Trophoblast cell (in vitro differentiated cells and primary cell): ENCODE results near the gene ARHGDIG.
A peak's percentile ranks its signal among the peaks of the same experiment; 100 is the strongest.
"Not testable (repeated sequence)": the region's sequence is repeated elsewhere in the genome, so short reads cannot be mapped to it uniquely, and the experiment has no call there.

Experiments used
- DNase-seq, 2 donors: peaks; one replicate each; pipeline ENCODE4 v3.0.0-alpha.2; 2016
- H2AFZ ChIP-seq: 2 replicates; pipeline ENCODE4 v1.6.1; 2013; ENCODE audit warnings: low read length, moderate library complexity, mild to moderate bottlenecking; ENCODE audit not compliant: insufficient read depth, poor library complexity
- H2AK5ac ChIP-seq: 2 replicates; pipeline ENCODE4 v1.6.1; 2013; ENCODE audit warnings: mild to moderate bottlenecking, low read length
- H2BK120ac ChIP-seq: 2 replicates; pipeline ENCODE4 v1.6.1; 2013; ENCODE audit warnings: low read length, mild to moderate bottlenecking, moderate library complexity; ENCODE audit not compliant: insufficient read depth, poor library complexity
- H2BK12ac ChIP-seq: 2 replicates; pipeline ENCODE4 v1.6.1; 2013; ENCODE audit warnings: mild to moderate bottlenecking, low read length, moderate library complexity
- H2BK5ac ChIP-seq: 2 replicates; pipeline ENCODE4 v1.6.1; 2013; ENCODE audit warnings: low read length, low read depth, moderate library complexity, mild to moderate bottlenecking; ENCODE audit not compliant: poor library complexity
- H3K14ac ChIP-seq: 2 replicates; pipeline ENCODE4 v1.6.1; 2013; ENCODE audit warnings: mild to moderate bottlenecking, low read length
- H3K18ac ChIP-seq: 2 replicates; pipeline ENCODE4 v1.6.1; 2013; ENCODE audit warnings: mild to moderate bottlenecking, low read length
- H3K23ac ChIP-seq: 2 replicates; pipeline ENCODE4 v1.6.1; 2013; ENCODE audit warnings: low read length
- H3K27ac ChIP-seq: 2 replicates; pipeline ENCODE4 v1.5.1; 2013; ENCODE audit warnings: low read depth, mild to moderate bottlenecking, inconsistent platforms, low read length, moderate library complexity
- H3K27me3 ChIP-seq: 2 replicates; pipeline ENCODE4 v1.6.1; 2013; ENCODE audit warnings: inconsistent platforms, mild to moderate bottlenecking, low read length, moderate library complexity; ENCODE audit not compliant: insufficient read depth
- H3K36me3 ChIP-seq, 2 experiments: 1 replicate in 1 of 2; 2 replicates in 1 of 2; pipeline ENCODE4 v1.6.1; 2013; ENCODE audit warnings: low read length in 2 of 2, mild to moderate bottlenecking in 2 of 2, moderate library complexity in 1 of 2; ENCODE audit not compliant: insufficient read depth in 2 of 2, control insufficient read depth in 1 of 2
- H3K4ac ChIP-seq: 2 replicates; pipeline ENCODE4 v1.6.1; 2013; ENCODE audit warnings: low read depth, mild to moderate bottlenecking, low read length, moderate library complexity
- H3K4me1 ChIP-seq, 2 experiments: 1 replicate in 1 of 2; 2 replicates in 1 of 2; pipeline ENCODE4 v1.6.1; 2013; ENCODE audit warnings: low read length in 2 of 2, mild to moderate bottlenecking in 2 of 2, moderate library complexity in 1 of 2; ENCODE audit not compliant: insufficient read depth in 2 of 2, control insufficient read depth in 1 of 2
- H3K4me2 ChIP-seq: 2 replicates; pipeline ENCODE4 v1.6.1; 2013; ENCODE audit warnings: inconsistent platforms, mild to moderate bottlenecking, low read length, moderate library complexity
- H3K4me3 ChIP-seq: 2 replicates; pipeline ENCODE4 v1.5.1; 2013; ENCODE audit warnings: mild to moderate bottlenecking, low read depth, low read length, inconsistent platforms
- H3K79me1 ChIP-seq: one replicate; pipeline ENCODE4 v1.6.1; 2013; ENCODE audit warnings: low read length
- H3K79me2 ChIP-seq: 2 replicates; pipeline ENCODE4 v1.6.1; 2013; ENCODE audit warnings: low read length, mild to moderate bottlenecking; ENCODE audit not compliant: control insufficient read depth, insufficient read depth, poor library complexity
- H3K9ac ChIP-seq: 2 replicates; pipeline ENCODE4 v1.6.1; 2013; ENCODE audit warnings: mild to moderate bottlenecking, low read length
- H3K9me3 ChIP-seq: 2 replicates; pipeline ENCODE4 v1.6.1; 2013; ENCODE audit warnings: low read depth, mild to moderate bottlenecking, control low read depth, inconsistent platforms, low read length; ENCODE audit not compliant: insufficient read depth
- H4K12ac ChIP-seq: 2 replicates; pipeline ENCODE4 v1.6.1; 2013; ENCODE audit warnings: low read depth, mild to moderate bottlenecking, low read length, moderate library complexity
- H4K8ac ChIP-seq: 2 replicates; pipeline ENCODE4 v1.6.1; 2013; ENCODE audit warnings: low read depth, mild to moderate bottlenecking, low read length, moderate library complexity
- H4K91ac ChIP-seq: one replicate; pipeline ENCODE4 v1.6.1; 2013; ENCODE audit warnings: low read depth, mild to moderate bottlenecking, low read length, moderate library complexity
- WGBS: extraction: QIAGEN DNeasy Blood & Tissue Kit; methylation state at CpG from one replicate; pipeline ENCODE4 v1.1.7; 2013; ENCODE audit warnings: missing lambda C conversion rate; ENCODE audit not compliant: insufficient read length, insufficient coverage; ENCODE audit errors: extremely low coverage; 5-methylcytosine and 5-hydroxymethylcytosine counted together

Gene ARHGDIG

GRCh38 chr16:330741-331140 is 50.4 kb downstream of the ARHGDIG start:
- H3K23ac ChIP-seq: no peak overlapping the region
- H2BK120ac ChIP-seq: no peak overlapping the region
- peak; percentile 88 to 90 for DNase-seq
- H3K9me3 ChIP-seq: peaks cover 3% of the 10 kb centered on the region
- no peak overlapping the region for H3K14ac ChIP-seq
- no peaks in the 10 kb centered on the region for H3K36me3 ChIP-seq
- H3K4ac ChIP-seq: no peak overlapping the region
- no peak overlapping the region for H4K8ac ChIP-seq
- no peak overlapping the region for H2BK12ac ChIP-seq
- no CpG with 5 or more reads among the region's 2 CpGs for WGBS
- no peak overlapping the region for H2BK5ac ChIP-seq
- peaks cover 2% of the 10 kb centered on the region for H3K79me2 ChIP-seq
- no peaks in the 10 kb centered on the region for H3K79me1 ChIP-seq
- H2AK5ac ChIP-seq: no peak overlapping the region
- H3K4me3 ChIP-seq: no peak overlapping the region
- no peak overlapping the region for H4K91ac ChIP-seq
- H4K12ac ChIP-seq: no peak overlapping the region
- H3K27ac ChIP-seq: no peak overlapping the region
- H3K4me1 ChIP-seq: peaks cover 12 to 21% of the 10 kb centered on the region in 2 experiments
- no peak overlapping the region for H3K18ac ChIP-seq
- H3K27me3 ChIP-seq: no peaks in the 10 kb centered on the region
- H3K9ac ChIP-seq: no peak overlapping the region
- no peak overlapping the region for H3K4me2 ChIP-seq
- H2AFZ ChIP-seq: no peak overlapping the region

DNA sequence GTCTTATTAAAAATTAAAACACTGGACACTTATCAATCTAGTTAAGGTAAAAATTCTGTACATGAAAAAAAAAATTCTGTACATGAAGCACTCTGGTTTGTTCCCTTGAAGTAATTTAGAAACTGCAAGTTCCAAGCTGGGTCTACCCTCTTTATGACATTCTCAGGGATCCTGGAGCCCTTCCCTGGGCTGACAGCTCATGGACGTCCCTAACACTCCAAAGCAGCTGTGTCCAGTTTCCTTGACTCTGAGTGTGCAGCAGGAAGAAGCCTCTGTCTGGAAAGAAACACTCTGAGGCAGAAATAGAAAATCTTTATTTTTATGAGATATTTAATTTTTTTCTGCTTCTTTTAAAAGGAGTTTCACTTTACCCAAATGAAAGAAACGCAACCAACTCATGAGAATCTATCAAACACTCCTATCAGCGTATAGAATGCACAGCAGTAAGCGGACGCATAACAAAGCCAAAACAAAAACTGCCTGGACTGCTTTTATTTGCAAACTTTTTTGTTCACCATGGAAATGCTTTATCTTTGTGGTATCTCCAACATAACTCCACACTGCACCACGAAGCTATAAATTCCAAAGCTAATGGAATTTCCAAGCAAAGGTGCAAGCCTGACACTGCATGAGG is 50.9 kb downstream of the ARHGDIG start:
- H3K27ac ChIP-seq, H2BK12ac ChIP-seq, H4K8ac ChIP-seq, H2BK120ac ChIP-seq, H3K36me3 ChIP-seq, H3K4me3 ChIP-seq, H2BK5ac ChIP-seq, H3K4ac ChIP-seq, H3K9ac ChIP-seq, H3K9me3 ChIP-seq, H3K23ac ChIP-seq, H2AK5ac ChIP-seq, H3K4me2 ChIP-seq, H3K27me3 ChIP-seq, H4K12ac ChIP-seq, H2AFZ ChIP-seq, H3K79me1 ChIP-seq, H4K91ac ChIP-seq, H3K18ac ChIP-seq, H3K14ac ChIP-seq, H3K79me2 ChIP-seq: not testable (repeated sequence)
- H3K4me1 ChIP-seq: peaks cover 12 to 21% of the 10 kb centered on the region in 2 experiments
- no CpG with 5 or more reads among the region's 6 CpGs for WGBS
- DNase-seq: peak; percentile 59 to 92
